Measurements from ENCODE around the gene SUPT4H1.

DNA sequence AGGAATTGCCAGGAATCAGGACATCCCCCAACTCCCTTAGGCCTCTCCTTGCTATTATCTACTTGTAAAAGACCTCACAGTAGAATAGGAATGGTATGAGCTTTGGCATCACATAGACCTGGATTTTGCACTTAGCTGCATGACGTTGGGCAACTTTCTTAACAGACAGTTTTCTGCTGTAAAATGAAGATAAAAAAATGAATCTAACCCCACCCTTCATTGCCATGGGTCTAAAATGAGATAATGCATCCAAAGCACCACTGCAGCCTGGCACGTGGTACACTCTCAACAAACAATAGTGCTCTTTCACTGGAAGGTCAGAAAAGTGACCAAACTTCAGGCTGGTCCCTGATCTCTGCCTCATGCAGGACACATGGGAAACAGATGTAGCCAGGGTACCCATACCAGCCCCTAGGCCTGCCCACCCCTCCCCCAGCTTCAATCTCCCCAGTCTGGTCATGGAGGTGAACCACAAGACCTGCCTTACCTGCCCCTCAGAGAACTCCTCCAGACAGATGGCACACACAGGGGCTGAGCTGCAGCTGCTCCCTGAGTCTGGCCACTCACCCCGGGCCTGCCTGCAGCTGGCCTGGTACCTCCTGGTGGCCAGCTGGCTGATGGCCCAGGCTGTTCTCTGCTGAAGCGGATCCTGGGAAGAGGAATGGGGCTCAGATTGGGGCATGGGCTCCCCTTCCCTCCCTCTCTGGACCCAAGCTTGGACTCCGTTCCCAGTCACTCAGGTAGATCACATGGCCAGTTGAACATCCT lies 8.5 kb upstream of the SUPT4H1 start:
- TF ChIP-seq POLR2A (IDR thresholded peaks at IDR 0.05; ENCODE audit: low read depth, low read length): no peak
- TF ChIP-seq TAF1 (IDR thresholded peaks at IDR 0.05; ENCODE audit: borderline replicate concordance, low read depth, low read length): no peak

Data from GM12892 (cell line).